Vagina (tissue), 2 donors: ENCODE measurements around the gene GABBR2. TPM values are rescaled to one million over a fixed set of nuclear protein-coding genes. Genes with fewer than 3 reads are reported as not detected.

ENCODE experiments used
- DNase-seq, 2 donors: peaks; one replicate each; pipeline ENCODE4 v3.0.0-alpha.2; 2017; ENCODE audit errors: extremely low spot score in 2 of 2
- H3K27ac ChIP-seq: fragments of 200-600 bp; sonication (generic); one replicate; pipeline ENCODE4 v1.5.1; 2019
- H3K27me3 ChIP-seq: fragments of 200-600 bp; sonication (generic); one replicate; pipeline ENCODE4 v1.5.1; 2019
- H3K36me3 ChIP-seq, 2 donors: fragments of 200-600 bp; sonication (generic); one replicate each; pipeline ENCODE4 v1.5.1; 2017 to 2019
- H3K4me1 ChIP-seq: fragments of 200-600 bp; sonication (generic); one replicate; pipeline ENCODE4 v1.5.1; 2019
- H3K4me3 ChIP-seq, 2 donors: fragments of 200-600 bp; sonication (generic); 1 replicate in 1 of 2; 2 replicates in 1 of 2; pipeline ENCODE4 v1.5.1; 2016 to 2019
- H3K9me3 ChIP-seq: fragments of 200-600 bp; sonication (generic); one replicate; pipeline ENCODE4 v1.5.1; 2019
- POLR2A ChIP-seq, 2 donors: fragments of 450-650 bp; IDR thresholded peaks; one replicate each; pipeline ENCODE4 v1.6.1; 2017; ENCODE audit warnings: antibody characterized with exemption in 2 of 2, mild to moderate bottlenecking in 2 of 2, moderate library complexity in 2 of 2
- POLR2AphosphoS5 ChIP-seq, 2 donors: sonication (generic); formaldehyde crosslinking; IDR thresholded peaks; one replicate each; pipeline ENCODE4 v1.9.0; 2017; ENCODE audit warnings: antibody characterized with exemption in 2 of 2, mild to moderate bottlenecking in 2 of 2, low read depth in 1 of 2; ENCODE audit not compliant: insufficient read depth in 1 of 2
- intact Hi-C: fragments of 100-400 bp; cut with DNase I; formaldehyde crosslinking; loops from one replicate; pipeline ENCODE4 v1.15.1; 2023
- total RNA-seq: library from RNA; depleted of rRNA; stranded (reverse); fragments of >200 nt; gene quantifications from one replicate; pipeline ENCODE4 v1.2.3, GENCODE V29; 2016
- TF ChIP-seq, protein P1 (sequence below), 3 experiments: fragments of 450-650 bp in 2 of 3; fragments of 200-600 bp in 1 of 3; sonication (generic) in 1 of 3; IDR thresholded peaks; one replicate each; pipeline ENCODE4 v1.5.1; 2017 to 2019; ENCODE audit warnings: antibody characterized with exemption in 3 of 3, mild to moderate bottlenecking in 2 of 3, moderate library complexity in 2 of 3

Gene GABBR2
- total RNA-seq, 1 donor from 2014 or later, result not detected

DNA sequence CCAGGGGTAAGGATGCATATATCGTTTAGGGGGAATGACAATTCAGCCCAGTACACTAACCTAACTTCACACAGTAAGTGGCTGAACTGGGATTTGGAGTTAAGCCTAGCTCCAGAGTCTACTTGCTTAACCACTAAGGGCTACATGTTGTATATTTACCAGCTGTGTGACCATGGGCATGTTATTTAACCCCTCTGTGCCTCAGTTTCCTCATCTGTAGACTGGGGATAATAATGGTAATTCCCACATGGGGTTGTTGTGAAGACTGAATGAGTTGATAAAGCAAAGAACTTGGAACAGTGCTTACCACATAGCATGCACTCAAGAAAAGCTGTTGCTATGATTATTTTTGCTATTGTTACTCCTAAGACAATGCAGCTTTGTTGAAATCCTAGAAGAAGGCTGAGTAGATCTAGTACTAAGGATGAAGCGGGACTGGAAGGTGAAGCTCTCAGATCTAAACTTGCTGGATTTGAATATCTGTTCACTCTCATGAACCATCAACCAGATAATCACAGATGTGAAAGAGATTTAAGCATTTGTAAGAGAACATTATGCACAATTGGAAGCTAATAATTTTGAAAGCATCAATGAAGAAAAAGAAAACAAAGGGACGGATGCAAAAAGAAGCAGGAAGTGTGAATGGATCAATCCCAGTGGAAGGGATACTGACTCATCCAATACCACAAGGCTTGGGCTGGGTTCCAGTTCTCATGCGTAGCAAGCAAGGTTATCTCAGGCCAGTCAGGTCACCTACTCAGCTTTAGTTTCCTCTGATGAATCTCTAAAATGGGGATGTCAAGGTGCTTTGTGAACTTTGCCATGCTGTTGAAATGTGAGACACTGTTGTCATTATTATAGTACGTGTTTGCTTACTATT is 374.8 kb downstream of the GABBR2 start:
- intact Hi-C loops, result no loop called here

DNA sequence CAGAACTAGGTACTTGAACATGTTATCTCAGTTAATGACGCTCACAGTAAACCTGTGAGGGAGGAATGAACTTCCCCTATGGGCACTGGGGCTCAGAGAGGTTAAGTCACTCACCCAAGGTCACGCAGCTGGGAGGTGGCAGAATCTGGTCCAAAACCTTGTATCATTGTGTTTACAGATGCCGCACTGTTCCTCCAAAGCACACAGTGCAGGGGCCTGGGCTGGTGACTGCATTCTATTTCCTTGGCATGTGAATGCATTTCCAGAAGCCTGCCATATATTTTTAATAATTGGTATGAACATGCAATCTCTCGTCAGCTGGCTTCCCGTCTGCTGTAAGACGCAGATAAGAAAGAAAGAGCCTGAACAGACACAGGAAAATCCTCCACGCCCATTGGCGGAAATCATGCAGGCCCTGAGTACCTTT is 376.3 kb downstream of the GABBR2 start:
- intact Hi-C loops, result no loop called here
- TF ChIP-seq POLR2AphosphoS5 (IDR thresholded peaks at IDR 0.05; ENCODE audit: insufficient read depth in 1 of 2, low read depth in 1 of 2) (no peak), POLR2A (IDR thresholded peaks at IDR 0.05) (no peak)
- TF ChIP-seq, protein P1, sequence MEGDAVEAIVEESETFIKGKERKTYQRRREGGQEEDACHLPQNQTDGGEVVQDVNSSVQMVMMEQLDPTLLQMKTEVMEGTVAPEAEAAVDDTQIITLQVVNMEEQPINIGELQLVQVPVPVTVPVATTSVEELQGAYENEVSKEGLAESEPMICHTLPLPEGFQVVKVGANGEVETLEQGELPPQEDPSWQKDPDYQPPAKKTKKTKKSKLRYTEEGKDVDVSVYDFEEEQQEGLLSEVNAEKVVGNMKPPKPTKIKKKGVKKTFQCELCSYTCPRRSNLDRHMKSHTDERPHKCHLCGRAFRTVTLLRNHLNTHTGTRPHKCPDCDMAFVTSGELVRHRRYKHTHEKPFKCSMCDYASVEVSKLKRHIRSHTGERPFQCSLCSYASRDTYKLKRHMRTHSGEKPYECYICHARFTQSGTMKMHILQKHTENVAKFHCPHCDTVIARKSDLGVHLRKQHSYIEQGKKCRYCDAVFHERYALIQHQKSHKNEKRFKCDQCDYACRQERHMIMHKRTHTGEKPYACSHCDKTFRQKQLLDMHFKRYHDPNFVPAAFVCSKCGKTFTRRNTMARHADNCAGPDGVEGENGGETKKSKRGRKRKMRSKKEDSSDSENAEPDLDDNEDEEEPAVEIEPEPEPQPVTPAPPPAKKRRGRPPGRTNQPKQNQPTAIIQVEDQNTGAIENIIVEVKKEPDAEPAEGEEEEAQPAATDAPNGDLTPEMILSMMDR (IDR thresholded peaks at IDR 0.05), result no peak
- no peak overlapping the region for H3K27ac ChIP-seq
- no peak for DNase-seq
- H3K9me3 ChIP-seq, result no peaks in the 10 kb centered on the region
- H3K4me3 ChIP-seq, result no peak overlapping the region
- H3K4me1 ChIP-seq, result no peaks in the 10 kb centered on the region
- no peaks in the 10 kb centered on the region for H3K27me3 ChIP-seq
- H3K36me3 ChIP-seq, result no peaks in the 10 kb centered on the region

More for the DNA sequence above, 374.8 kb downstream of the GABBR2 start:
- no peak overlapping the region for H3K4me3 ChIP-seq
- no peak overlapping the region for H3K27ac ChIP-seq
- peak in 1 of 2 donors; percentile 1 for DNase-seq
- TF ChIP-seq, protein P1 (IDR thresholded peaks at IDR 0.05), result no peak
- TF ChIP-seq POLR2A (IDR thresholded peaks at IDR 0.05) (no peak), POLR2AphosphoS5 (IDR thresholded peaks at IDR 0.05; ENCODE audit: insufficient read depth in 1 of 2, low read depth in 1 of 2) (no peak)
- H3K36me3 ChIP-seq, result no peaks in the 10 kb centered on the region
- no peaks in the 10 kb centered on the region for H3K4me1 ChIP-seq
- H3K9me3 ChIP-seq, result no peaks in the 10 kb centered on the region
- H3K27me3 ChIP-seq, result no peaks in the 10 kb centered on the region

DNA sequence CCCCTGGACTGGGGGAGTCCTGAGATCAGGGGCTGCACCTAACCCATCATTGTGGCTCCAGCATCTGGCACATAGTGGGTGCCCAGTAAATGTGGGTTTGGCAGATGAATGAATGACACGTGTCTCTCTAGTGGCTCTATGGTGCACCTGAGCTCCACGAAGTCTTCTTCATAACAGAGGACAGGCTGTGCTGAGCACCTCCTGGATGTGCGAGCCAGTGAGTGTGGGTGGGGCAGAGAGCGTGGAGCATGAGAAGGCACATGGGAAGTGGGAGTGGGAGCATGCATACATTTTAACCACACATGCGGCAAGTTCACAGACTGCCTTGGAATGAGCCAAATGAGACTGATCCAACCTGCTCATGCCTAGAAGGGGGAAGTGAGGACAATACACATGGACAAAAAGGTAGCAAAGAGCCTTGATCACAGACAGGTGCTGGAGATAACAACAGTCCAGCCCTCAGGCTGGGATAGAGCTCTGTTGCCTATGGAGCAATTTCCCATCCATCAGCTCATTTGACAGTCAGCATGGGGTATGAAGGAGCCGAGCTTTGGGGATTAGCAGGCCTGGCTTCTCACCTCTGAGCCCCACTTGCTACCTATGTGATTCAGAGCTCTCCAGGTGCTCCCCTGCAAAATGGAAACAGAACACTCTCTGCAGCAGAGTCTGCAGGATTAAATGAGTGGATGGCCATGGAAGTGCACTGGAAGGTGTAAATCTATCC is 377.0 kb downstream of the GABBR2 start:
- no peaks in the 10 kb centered on the region for H3K27me3 ChIP-seq
- TF ChIP-seq, protein P1 (IDR thresholded peaks at IDR 0.05), result no peak
- TF ChIP-seq POLR2A (IDR thresholded peaks at IDR 0.05) (no peak), POLR2AphosphoS5 (IDR thresholded peaks at IDR 0.05; ENCODE audit: insufficient read depth in 1 of 2, low read depth in 1 of 2) (no peak)
- peak in 1 of 2 donors; percentile 42 for DNase-seq
- H3K9me3 ChIP-seq, result no peaks in the 10 kb centered on the region
- H3K27ac ChIP-seq, result no peak overlapping the region
- no peaks in the 10 kb centered on the region for H3K36me3 ChIP-seq
- H3K4me1 ChIP-seq, result no peaks in the 10 kb centered on the region
- intact Hi-C loops, result no loop called here
- H3K4me3 ChIP-seq, result no peak overlapping the region

DNA sequence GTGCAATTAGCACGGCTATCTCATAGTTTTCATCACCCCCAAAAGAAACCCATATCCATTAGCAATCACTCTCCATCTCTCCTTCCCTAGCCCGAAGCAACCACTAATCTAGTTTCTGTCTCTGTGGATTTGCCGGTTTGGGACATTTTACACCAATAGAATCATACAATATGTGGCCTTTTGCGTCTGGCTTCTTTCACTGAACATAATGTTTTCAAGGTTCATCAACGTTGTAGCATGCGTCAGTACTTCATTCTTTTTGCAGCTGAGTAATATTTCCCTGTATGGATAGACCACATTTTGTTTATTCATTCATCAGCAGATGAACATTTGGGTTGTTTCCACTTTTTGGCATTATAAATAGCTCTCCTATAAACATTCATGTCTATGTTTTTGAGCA is 377.9 kb downstream of the GABBR2 start:
- no peaks in the 10 kb centered on the region for H3K9me3 ChIP-seq
- no peaks in the 10 kb centered on the region for H3K36me3 ChIP-seq
- H3K4me3 ChIP-seq, result no peak overlapping the region
- no peaks in the 10 kb centered on the region for H3K27me3 ChIP-seq
- DNase-seq, result no peak
- no peaks in the 10 kb centered on the region for H3K4me1 ChIP-seq
- intact Hi-C loops, result no loop called here
- TF ChIP-seq POLR2A (IDR thresholded peaks at IDR 0.05) (no peak), POLR2AphosphoS5 (IDR thresholded peaks at IDR 0.05; ENCODE audit: insufficient read depth in 1 of 2, low read depth in 1 of 2) (no peak)
- TF ChIP-seq, protein P1 (IDR thresholded peaks at IDR 0.05), result no peak
- H3K27ac ChIP-seq, result no peak overlapping the region
